ENCODE measurements around the gene RRP1.

RRP1 gene, protein sequence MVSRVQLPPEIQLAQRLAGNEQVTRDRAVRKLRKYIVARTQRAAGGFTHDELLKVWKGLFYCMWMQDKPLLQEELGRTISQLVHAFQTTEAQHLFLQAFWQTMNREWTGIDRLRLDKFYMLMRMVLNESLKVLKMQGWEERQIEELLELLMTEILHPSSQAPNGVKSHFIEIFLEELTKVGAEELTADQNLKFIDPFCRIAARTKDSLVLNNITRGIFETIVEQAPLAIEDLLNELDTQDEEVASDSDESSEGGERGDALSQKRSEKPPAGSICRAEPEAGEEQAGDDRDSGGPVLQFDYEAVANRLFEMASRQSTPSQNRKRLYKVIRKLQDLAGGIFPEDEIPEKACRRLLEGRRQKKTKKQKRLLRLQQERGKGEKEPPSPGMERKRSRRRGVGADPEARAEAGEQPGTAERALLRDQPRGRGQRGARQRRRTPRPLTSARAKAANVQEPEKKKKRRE

DNA sequence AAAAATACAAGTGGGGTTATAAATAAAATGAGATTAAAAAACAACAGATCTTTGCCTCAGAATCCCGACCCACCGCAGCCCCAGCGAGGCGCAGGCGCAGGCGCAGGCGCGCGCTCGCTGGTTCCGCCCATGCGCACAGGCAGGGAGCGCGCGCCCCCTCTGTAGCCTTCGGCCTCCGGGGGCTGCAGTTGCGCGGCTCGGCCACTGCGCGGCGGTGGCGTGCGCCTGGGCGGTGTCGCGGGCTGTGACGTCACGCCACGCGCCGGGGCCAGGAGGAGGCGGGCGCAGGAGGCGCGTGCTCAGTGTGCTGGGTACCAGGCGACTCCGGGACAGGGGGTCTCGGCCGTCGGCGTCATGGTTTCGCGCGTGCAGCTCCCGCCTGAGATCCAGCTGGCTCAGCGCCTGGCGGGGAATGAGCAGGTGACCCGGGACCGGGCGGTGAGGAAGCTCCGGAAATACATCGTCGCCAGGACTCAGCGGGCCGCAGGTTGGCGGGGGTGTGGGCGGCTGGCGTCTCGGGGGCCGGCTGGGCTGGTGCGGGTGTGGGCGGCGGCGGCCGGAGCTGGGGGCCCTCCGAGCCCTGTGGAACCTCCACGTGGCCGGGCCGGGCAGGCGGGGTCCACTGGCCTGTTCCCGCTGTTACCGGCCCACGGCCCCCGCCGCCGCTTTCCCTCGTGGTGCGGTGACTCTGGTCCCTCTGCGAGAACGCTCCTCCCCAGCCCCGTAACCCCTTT lies at the start of gene RRP1:
TSS of gene RRP1 (plus strand) at position 302 of the 734 bp plus-strand sequence. CDS start at position 355, 53 bp downstream.
- DNase-seq: peak; percentile 93

DNA sequence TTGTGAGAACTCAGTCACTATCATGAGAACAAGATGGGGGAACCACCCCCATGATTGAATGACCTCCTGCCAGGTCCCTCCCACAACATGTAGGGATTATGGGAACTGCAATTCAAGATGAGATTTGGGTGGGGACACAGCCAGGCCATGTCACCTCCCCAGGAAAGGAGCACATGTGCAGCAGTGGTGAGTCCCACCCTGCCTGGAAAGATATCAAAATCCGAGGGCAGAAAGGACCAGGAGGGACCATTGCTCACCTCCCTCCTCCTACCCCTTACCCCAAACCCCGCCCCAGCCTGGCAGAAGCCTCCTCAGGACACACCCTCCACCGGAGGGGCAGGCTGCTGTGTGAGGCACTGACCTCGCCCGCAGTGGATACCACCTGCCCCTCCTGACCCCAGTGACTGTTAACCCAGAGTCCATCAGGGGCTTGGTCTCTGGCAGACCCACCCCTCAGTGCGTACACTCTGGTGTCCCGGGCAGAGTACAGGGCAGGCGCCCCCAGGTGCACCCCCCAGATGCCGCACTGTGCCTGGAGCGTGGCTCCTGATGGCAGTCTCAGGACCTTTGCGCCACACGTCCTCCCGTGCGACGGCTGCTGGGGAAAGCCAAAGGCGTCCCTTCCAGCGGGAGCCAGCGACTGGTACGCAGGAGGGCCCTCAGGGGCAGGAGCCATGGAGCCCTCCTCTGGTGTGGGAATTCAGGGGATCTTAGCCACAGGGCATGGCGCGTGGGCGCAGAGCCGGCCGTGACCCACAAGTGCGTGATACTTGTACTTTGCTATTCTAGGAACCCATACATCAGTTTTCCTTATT lies 49.5 kb upstream of the RRP1 start:
- no peak for DNase-seq

DNA sequence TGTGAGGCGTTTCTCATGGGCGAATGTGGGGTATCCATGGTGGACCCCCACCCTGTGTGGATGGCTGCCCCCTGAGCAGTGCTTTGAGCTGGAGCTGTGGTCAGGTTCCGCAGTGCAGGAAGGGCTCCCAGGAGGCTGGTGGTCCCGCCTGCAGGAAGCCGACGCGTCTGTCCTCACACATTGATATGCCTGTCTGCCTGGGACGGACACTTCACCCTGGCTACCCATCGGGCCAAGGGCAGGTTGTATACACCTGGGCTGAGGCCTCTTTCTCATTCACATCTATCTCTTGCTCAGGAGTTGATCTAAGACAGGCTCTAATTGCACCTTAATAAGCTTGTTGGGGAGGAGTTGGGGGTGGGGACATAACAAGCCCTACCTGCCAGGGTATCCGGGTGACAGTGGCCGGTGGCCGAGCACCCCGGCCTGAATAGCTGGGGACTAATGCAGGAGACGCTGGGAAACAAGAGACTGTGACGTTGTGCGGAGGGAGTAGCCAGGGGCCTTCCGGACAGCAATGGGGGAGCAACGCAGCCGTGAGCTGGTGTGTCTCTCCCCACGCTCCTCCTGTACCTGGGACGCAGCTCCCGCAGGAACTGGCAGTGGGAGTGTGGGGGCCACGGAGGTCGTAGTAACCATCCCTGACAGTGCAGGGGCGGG lies 48.8 kb upstream of the RRP1 start:
- no peak for DNase-seq

DNA sequence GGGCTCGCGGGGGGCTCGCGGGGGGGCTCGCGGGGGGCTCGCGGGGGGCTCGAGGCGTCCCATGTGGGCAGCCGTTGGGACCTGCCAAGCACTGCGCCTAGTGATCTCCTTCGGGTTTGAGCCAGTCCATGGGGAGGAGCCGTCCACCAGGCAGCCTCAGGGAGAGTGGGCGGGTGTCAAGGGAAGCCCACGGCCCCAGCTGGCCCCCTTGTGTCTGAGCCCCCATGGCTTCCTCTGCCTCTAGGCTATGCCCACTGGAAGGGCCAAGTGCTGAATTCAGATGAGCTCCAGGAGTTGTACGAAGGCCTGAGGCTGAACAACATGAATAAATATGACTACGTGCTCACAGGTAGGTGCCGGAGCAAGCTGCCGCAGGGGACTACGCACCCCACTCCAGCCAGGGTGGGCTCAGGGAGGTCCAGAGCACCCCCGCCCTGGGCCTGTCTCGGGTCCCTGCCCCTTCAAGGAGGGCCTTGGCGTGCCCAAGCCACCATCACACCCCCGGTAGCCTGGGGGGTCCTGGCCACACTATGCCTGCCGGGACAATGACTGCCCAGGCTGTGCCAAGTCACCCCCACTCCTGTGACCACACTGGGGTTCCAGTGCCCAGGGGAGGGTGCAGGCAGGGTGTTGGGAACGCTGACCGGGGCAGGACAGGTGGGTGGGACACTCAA lies 47.8 kb upstream of the RRP1 start:
- no peak for DNase-seq

DNA sequence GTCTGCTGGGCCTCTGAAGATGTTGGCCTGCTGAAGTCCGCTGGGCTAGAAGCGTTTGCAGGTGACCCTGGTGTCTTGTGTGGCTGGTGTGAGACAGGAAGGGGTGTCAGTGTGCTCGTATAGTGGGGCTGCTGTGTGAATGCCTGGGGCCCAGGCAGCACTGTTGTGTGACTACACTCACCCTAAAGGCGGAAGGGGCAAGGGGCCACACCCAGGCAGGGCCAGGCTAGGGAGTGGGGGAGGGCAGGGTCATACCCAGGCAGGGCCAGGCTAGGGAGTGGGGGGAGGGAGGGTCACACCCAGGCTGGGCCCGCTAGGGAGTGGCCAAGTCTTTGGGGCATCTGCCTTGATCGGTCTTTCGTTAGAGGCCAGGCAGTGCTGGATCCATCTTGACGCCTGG lies 45.4 kb upstream of the RRP1 start:
- no peak for DNase-seq

DNA sequence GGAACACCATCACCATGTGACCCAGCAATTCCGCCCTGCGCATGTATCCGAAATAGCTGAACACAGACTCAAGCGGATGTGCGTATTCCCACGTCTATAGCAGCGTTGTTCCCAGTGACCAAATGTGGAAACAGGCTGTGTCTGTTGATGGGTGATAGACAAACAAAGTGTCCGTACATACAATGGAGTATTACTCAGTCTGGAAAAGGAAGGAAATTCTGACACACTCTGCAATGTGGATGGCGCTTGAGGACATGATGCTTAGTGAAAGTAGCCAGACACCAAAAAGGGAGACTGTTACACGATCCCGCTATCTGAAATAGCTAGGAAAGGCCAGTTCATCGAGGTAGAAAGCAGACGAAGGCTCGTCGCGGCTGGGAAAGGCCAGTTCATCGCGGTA lies 44.7 kb upstream of the RRP1 start:
- DNase-seq: no peak

DNA sequence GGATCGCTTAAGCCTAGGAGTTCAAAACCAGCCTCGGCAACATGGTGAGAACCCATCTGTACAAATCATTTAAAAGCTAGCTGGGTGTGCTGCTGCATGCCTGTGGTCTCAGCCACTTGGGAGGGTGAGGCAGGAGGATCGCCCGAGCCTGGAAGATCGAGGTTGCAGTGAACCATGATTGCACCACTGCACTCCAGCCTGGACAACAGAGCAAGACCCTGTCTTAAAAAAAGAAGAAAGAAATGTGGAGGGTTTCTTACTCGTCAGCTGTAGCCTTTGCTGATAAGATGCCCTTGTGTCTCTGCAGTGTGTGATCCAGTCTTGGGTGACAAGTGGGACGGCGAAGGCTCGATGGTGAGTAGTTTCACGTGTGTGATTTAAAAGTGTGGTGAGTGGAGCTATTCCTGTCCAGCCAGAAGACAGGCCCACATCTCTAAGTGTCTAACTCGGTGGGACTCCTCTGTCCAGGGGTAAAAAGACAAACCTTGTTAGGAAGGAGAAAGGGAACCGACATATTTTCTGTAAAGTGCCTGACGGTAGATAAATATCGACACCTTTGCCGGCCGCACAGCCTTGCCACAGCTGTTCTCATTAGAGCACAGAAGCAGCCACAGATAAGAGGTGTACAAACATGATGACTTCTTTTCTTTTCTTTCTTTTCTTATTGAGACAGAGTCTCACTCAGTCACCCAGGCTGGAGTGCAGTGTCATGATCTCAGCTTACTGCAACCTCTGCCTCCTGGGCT lies 43.4 kb upstream of the RRP1 start:
- DNase-seq: no peak

DNA sequence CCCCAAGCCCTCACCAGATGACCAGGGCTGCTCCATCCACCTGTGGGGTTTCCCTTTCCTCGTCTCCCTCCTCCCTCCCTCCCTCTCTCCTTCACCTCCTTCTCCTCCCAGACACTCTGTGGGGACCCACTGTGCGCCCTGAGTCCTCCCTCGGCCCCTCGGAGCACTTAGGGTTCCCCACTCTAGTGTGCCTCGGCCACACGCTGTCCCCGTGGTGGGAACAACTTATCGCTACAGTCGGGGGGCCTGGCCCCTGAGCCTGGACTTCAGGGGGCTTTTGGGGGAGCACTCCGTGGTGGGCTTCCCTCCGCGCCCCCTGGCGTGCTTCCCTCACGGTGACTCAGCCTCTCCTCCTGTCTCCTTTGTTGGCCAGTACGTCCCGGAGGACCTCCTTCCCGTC lies 40.8 kb upstream of the RRP1 start:
- DNase-seq: no peak

DNA sequence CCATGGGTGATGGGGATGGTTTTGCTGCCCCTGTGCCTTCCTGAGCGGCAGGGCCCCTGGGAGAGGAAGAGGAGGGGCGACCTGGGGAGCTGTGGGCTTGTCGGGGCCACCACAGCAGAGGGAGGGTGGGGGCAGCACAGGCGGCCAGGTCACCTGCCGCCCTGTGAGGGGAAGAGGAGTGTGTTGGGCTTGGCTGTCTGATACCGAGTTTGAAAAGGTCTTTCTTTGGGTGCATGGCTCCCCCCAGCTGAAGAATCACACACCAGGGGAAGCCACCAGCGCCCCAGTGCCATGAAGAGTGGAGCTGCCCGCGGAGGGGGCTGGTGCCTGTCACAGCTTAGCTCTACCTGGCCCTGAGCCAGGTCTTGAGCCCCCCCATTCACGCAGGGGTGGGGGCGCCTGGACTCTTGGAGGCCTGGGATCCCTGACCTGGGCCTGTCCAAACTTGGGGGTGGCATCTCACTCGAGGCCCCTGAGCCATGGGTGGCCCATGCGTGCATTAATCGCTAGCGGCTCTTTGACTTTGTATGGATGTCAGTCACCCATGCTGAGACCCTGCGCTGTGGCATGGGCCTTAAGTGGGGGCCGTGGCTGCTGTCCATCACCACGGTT lies 39.6 kb upstream of the RRP1 start:
- DNase-seq: no peak

DNA sequence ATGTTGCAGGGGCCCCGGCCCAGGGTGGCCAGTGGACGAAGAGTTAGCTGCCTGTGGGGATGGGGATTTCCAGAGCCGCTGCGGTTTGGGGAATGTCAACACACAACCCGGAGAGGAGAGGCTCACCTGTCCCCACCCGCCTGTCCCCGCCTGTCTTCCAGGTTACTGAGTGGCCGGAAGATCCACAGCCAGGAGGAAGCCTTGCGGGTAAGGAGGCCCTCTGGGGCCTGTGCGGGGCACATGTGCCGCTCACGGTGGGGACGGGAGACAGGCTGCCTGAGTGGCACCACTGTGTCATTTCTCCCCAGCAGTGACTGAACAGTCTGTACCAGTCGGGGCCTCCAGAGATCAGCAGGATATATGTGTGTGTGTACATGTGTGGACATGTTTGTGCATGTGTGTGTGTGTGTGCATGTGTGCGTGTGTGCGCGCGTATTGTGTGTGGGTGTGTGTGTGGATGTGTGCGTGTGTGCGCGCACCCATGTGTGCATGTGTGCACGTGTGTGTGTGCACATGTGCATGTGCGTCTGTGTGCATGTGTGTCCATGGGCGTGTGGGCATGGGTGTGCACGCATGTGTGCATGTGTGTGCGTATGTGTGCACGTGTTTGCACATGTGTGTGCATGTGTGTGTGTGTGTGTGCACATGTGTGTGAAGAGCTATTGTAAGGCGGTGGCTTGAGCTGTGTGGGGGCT lies 38.9 kb upstream of the RRP1 start:
- DNase-seq: no peak

DNA sequence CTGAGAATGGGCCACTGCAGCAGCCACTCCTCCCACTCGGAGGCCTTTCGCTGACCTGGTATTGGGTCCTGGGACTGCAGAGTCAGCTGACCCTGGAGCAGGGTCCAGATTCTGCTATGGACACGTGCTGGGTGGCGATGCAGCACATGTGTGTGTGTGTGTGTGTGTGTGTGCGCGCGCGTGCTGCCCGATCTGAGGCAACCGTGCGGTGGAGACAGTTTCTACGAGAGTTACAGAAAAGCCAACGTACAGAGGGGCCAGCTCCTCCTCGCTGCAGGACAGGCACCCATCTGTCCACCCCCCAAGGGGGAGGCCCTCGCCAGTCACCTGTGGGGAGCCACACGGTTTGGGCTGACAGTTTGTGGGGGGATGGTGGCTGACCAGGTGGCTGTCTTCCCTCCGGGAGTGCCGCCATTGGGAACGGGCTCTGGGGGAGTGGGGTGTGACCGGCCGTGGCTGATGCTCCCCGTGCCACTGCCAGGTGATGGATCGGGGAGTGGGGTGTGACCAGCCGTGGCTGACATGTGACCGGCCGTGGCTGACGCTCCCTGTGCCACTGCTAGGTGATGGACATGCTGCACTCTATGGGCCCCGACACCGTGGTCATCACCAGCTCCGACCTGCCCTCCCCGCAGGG lies 37.3 kb upstream of the RRP1 start:
- DNase-seq: no peak

DNA sequence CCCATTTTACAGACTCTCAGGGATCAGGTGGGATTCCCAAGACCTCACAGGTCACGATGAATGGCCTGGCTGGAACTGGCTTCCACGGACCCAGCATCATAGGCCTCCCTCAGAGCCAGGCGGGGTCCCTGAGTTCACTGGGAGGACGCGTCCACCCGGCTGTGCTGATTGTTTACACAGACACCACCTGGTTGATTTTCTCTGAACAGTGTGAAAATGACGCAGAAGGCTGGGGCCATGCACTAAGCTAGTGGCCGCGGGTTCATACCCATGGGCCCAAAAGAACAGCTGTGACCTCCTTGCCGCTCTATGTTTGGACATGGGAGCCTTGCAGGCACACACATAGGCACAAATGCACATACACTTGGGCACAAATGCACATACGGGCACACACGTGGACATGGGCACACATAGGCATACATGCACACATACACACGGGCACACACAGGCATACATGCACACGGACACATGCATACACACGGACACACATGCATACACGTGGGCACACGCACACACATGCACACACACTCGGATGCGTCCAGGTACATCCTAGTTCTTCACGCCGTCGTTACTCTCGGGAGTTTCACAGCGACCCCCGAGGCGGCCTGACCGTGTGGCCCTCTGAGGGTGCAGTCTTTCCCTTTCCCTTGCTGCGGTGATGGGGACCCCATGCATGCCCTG lies 36.5 kb upstream of the RRP1 start:
- DNase-seq: no peak

DNA sequence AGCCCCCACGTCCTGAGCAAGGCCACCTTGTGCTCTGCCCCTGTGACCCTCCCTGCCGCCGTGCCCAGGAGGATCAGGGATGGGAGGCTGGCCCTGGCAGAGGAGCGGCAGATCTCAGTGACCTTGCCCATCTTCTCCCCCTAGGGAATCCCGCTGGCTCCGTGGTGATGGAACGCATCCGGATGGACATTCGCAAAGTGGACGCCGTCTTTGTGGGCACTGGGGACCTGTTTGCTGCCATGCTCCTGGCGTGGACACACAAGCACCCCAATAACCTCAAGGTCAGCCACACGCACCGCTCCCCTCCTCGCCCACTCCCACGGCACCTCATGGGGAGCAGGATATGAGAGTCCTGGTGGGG lies 36.0 kb upstream of the RRP1 start:
- DNase-seq: no peak

DNA sequence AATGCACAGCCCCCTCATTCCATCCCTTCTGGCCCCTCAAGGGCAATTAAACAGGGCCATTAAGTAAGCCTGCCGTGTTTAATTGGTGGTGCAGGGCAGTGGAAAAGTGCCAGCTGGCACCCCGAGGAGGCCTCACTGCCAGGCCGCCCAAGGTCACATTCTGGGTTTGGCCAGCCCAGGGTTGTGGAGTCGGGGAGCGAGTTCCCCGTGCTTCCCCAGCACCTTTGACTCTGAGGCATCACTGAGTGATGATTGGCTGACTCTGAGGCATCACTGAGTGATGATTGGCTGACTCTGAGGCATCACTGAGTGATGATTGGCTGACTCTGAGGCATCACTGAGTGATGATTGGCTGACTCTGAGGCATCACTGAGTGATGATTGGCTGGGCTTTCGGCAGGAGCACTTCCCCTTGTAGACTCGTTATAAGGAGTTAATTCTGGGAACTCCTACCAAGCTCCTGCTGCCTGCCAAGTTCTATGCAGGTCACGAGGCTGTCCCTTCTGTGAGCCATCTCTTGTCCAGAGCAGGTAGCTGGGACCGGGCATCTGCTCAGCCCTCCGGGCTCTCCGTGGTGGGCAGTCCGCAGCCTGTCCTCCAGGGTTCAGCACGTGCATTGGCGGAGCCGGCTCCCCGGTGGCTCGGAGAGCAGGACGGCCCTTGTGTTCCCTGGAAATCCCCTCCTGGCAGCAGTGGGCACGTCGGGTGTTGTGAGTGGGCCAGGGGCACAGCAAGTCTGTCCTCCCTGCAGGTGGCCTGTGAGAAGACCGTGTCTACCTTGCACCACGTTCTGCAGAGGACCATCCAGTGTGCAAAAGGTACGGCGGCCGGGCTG lies 34.2 kb upstream of the RRP1 start:
- no peak for DNase-seq

DNA sequence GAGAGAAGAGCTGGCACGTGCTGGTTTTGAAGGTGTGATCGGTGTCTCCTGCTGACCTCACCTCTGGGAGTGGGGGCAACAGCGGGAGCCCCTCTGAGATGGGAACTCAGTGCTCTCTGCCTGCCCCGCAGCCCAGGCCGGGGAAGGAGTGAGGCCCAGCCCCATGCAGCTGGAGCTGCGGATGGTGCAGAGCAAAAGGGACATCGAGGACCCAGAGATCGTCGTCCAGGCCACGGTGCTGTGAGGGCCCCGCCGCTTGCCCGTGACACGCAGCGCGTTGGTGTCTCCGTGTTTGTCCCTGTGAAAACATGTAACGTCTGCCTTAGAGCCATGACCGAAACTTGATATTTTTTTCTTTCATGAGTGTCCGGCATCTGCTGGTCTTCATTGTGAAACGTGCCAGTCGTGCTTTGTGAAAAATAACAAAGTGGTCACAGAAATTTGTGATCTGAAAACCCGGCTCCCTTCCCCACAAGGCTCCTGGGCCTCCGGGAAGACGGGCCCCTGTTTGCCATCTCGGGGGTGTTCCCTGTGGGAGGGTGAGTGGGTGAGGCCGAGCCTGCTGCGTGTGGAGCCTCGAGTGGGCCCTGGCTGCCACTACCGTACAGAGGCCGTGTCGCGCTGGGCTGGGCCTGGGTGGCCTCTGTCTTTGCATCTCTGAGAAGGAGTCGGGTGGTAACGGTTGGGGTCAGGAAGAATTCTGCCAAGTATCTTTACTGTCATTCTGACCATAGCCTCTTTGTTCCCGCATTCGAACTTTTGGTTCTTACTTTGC lies 33.4 kb upstream of the RRP1 start:
- DNase-seq: no peak

DNA sequence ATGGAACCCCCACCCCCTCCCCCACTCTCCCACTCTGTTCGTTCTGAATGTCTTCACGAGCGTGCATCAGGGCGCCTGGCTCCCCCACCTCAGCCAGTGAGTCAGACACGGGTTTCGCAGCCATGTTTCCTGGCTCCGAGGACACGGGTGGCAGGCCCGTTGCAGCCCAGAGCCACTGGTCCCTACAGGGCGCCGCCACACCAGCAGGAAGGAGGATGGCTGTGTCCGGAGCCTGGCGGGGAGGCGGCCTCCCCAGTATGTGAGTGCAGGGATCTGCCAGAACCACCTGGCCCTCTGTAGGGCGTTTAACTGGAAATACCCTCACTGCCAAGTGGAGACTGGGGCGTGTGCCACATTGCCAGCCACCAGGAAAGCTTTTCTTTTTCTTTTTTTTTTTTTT lies 31.8 kb upstream of the RRP1 start:
- no peak for DNase-seq

DNA sequence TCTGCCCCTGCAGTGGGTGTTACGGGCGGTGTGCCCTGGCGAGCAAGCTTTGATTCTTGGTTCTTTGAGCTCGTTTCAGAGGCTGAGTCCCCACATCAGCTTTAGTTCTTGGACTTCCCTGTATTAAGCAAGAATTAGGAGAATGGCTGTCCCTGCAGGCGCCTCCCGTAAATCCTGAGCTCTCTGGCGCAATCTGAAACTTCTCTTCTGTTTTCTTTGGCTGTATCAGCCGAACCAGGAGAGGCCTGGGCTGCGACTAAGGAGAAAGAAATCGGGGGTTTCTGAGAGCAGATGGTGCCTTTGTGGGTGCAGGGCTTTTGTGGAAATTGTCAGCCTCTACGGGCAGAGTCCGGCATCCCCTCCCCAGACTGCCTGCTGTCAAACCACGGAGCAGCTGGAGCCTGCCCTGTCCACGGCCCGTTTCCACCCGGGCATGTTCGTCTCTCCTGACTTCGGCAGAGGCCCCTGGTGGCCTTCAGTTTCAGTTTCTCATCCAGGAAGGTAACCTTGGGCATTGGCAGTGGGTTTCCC lies 31.2 kb upstream of the RRP1 start:
- DNase-seq: no peak
